ENCODE results near the gene AKR1C2.
"Not testable (repeated sequence)": the region's sequence is repeated elsewhere in the genome, so short reads cannot be mapped to it uniquely, and the experiment has no call there.

Gene AKR1C2

DNA sequence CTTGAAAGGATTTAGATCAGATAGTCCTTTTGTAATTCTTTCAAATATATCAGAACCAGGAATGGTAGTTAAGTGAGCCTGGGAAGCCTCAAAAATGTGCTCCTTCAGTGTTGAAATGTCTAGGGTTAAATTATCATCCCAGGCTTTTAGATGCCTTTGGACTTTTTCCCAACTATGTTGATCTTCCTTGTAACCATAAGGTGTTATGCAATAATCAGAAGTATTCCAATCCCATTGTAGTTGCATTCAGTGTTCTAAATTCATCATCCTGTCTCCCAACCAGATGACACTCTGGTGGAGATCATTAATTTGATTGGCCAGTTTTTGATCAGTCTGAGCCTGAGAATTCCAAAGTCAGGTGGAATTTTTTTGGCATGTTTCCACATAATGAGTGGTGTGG lies 35.1 kb upstream of the AKR1C2 start:
- Histone ChIP-seq H3K27me3 (ENCODE audit: insufficient read depth, low read length) (no peaks in the 10 kb centered on the region), H3K9ac (ENCODE audit: low read depth, low read length) (no peak overlapping the region), H3K4me1 (ENCODE audit: insufficient read depth, low read length) (peaks cover 5% of the 10 kb centered on the region; the same call in 1 of the 2 replicates), H3K4me3 (ENCODE audit: low read length) (no peak overlapping the region), H3K27ac (ENCODE audit: low read length) (no peak overlapping the region), H3K9me3 (ENCODE audit: insufficient read depth, low read depth, low read length) (no peaks in the 10 kb centered on the region), H3K36me3 (ENCODE audit: insufficient read depth, low read depth, low read length) (no peaks in the 10 kb centered on the region)

GRCh38 chr10:5038101-5038500 lies 34.4 kb upstream of the AKR1C2 start:
- Histone ChIP-seq H3K9me3 (ENCODE audit: insufficient read depth, low read depth, low read length) (no peaks in the 10 kb centered on the region), H3K27ac (ENCODE audit: low read length) (no peak overlapping the region), H3K4me3 (ENCODE audit: low read length) (no peak overlapping the region), H3K9ac (ENCODE audit: low read depth, low read length) (no peak overlapping the region), H3K36me3 (ENCODE audit: insufficient read depth, low read depth, low read length) (no peaks in the 10 kb centered on the region), H3K27me3 (ENCODE audit: insufficient read depth, low read length) (no peaks in the 10 kb centered on the region), H3K4me1 (ENCODE audit: insufficient read depth, low read length) (peaks cover 5% of the 10 kb centered on the region; the same call in 1 of the 2 replicates)

GRCh38 chr10:5036511-5036910 lies 32.9 kb upstream of the AKR1C2 start:
- Histone ChIP-seq H3K36me3 (ENCODE audit: insufficient read depth, low read depth, low read length) (no peaks in the 10 kb centered on the region), H3K4me3 (ENCODE audit: low read length) (no peak overlapping the region), H3K4me1 (ENCODE audit: insufficient read depth, low read length) (peaks cover 5% of the 10 kb centered on the region; the same call in 1 of the 2 replicates), H3K9ac (ENCODE audit: low read depth, low read length) (no peak overlapping the region), H3K9me3 (ENCODE audit: insufficient read depth, low read depth, low read length) (no peaks in the 10 kb centered on the region), H3K27ac (ENCODE audit: low read length) (no peak overlapping the region), H3K27me3 (ENCODE audit: insufficient read depth, low read length) (no peaks in the 10 kb centered on the region)

DNA sequence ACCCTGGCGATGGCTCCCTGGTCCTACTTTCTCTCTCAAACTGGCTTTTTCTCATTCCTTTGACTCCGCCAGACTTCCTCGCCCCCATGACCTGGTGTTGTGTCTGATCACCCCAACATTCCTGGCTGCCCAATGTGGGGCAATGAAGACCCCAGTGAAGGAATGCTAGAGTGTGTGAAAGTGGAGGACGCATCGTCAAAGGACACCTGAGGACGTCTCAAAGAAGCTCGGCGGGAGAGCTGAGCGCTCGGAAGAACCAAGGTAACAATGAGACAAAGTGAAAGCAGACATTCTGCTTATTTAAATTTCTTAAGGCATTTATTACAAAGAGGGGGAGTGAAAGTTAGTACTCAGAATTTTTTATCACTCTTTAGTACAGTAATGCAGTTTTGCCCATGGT lies 31.7 kb upstream of the AKR1C2 start:
- H3K9me3 ChIP-seq (ENCODE audit: insufficient read depth, low read depth, low read length) = no peaks in the 10 kb centered on the region
- no peaks in the 10 kb centered on the region for H3K36me3 ChIP-seq (ENCODE audit: insufficient read depth, low read depth, low read length)
- no peak overlapping the region for H3K27ac ChIP-seq (ENCODE audit: low read length)
- H3K4me1 ChIP-seq (ENCODE audit: insufficient read depth, low read length) = peaks cover 5% of the 10 kb centered on the region; the same call in 1 of the 2 replicates
- H3K4me3 ChIP-seq (ENCODE audit: low read length) = peak overlapping the region; percentile 13; the same call in 1 of the 2 replicates
- H3K9ac ChIP-seq (ENCODE audit: low read depth, low read length) = no peak overlapping the region
- no peaks in the 10 kb centered on the region for H3K27me3 ChIP-seq (ENCODE audit: insufficient read depth, low read length)

- Histone ChIP-seq H3K4me1 (ENCODE audit: insufficient read depth, low read length) (peaks cover 5% of the 10 kb centered on the region; the same call in 1 of the 2 replicates), H3K9me3 (ENCODE audit: insufficient read depth, low read depth, low read length) (no peaks in the 10 kb centered on the region), H3K36me3 (ENCODE audit: insufficient read depth, low read depth, low read length) (no peaks in the 10 kb centered on the region), H3K27me3 (ENCODE audit: insufficient read depth, low read length) (no peaks in the 10 kb centered on the region), H3K9ac (ENCODE audit: low read depth, low read length) (no peak overlapping the region), H3K27ac (ENCODE audit: low read length) (no peak overlapping the region), H3K4me3 (ENCODE audit: low read length) (no peak overlapping the region)
These were observed 30.9 kb upstream of the AKR1C2 start for GRCh38 chr10:5034588-5034987.

DNA sequence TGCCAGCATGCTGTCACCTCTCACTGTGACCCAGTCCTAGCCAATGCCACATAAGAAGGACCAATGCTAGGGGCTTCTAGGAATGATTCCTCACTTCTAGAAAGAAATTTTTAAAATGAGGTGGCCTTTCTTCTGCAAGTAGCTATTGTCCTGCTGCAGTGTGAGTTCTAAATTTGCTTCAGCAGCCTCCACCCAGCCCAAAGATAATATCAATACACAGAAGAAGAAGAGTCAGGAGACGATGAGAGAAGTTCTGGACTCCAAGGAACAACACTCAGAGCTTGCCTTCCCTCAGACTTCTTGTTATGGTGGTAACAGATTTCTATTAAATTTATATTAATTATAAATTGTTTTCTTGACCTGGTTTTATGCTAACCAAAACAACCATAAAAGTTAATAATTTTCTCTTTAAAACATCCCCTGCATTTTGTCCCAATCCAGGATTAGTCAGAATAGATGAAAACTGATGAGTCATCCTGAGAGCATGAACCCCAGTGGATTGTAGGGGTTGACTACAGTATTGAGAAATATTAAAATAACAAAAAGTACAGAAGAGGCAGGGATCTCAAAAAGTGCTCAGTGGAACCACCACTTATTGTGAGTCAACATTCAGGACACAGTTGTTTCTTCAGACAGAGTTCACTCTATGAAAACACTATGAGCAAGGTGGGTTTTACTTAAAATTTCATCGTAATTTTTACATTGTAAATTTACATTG lies 29.6 kb upstream of the AKR1C2 start:
- no peak overlapping the region for H3K27ac ChIP-seq (ENCODE audit: low read length)
- H3K4me3 ChIP-seq (ENCODE audit: low read length) = no peak overlapping the region
- peaks cover 5% of the 10 kb centered on the region; the same call in 1 of the 2 replicates for H3K4me1 ChIP-seq (ENCODE audit: insufficient read depth, low read length)
- H3K9me3 ChIP-seq (ENCODE audit: insufficient read depth, low read depth, low read length) = no peaks in the 10 kb centered on the region
- no peaks in the 10 kb centered on the region for H3K36me3 ChIP-seq (ENCODE audit: insufficient read depth, low read depth, low read length)
- no peaks in the 10 kb centered on the region for H3K27me3 ChIP-seq (ENCODE audit: insufficient read depth, low read length)
- no peak overlapping the region for H3K9ac ChIP-seq (ENCODE audit: low read depth, low read length)

- H3K27me3 ChIP-seq (ENCODE audit: insufficient read depth, low read length); H3K9me3 ChIP-seq (ENCODE audit: insufficient read depth, low read depth, low read length); H3K4me3 ChIP-seq (ENCODE audit: low read length); H3K27ac ChIP-seq (ENCODE audit: low read length); H3K9ac ChIP-seq (ENCODE audit: low read depth, low read length); H3K36me3 ChIP-seq (ENCODE audit: insufficient read depth, low read depth, low read length); H3K4me1 ChIP-seq (ENCODE audit: insufficient read depth, low read length): not testable (repeated sequence)
These were observed 28.8 kb upstream of the AKR1C2 start for GRCh38 chr10:5032444-5032843.

DNA sequence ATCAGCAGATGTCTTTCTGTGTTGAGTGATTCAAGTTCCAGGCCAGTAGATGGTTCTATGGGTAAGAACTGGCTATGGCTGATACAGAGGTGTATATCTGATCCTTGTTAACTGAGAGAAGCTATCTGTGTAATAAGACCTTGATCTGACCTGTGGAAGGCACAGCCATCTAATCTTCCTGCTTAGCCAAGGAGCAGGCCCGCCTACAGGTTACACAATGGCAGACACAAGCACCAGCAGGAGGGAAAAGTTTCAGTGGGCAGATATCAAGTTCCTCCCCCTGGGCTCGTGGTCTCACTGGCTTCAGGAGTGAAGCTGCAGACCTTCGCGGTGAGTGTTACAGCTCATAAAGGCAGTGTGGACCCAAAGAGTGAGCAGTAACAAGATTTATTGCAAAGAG lies 27.9 kb upstream of the AKR1C2 start:
- not testable (repeated sequence) for H3K9me3 ChIP-seq (ENCODE audit: insufficient read depth, low read depth, low read length); H3K9ac ChIP-seq (ENCODE audit: low read depth, low read length)

DNA sequence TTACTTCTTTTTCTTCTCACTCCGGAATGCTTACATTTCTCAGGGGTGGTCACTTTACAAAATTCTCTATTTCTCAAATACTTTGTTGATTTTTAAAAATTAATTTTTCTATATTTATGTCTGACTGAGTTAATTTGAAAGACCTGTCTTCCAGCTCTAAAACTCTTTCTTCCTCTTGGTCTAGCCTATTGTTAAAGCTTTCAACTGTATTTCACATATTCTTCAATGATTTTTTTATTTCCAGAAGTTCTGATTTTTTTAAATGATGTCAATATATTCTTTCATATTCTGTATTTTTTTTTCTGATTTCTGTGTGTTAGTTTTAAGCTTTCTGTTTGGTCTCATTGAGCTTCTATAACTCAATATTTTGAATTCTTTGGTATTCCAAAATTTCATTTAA lies 27.3 kb upstream of the AKR1C2 start:
- H3K27me3 ChIP-seq (ENCODE audit: insufficient read depth, low read length) = no peaks in the 10 kb centered on the region
- H3K4me1 ChIP-seq (ENCODE audit: insufficient read depth, low read length) = peaks cover 5% of the 10 kb centered on the region; the same call in 1 of the 2 replicates
- no peak overlapping the region for H3K27ac ChIP-seq (ENCODE audit: low read length)
- H3K36me3 ChIP-seq (ENCODE audit: insufficient read depth, low read depth, low read length) = no peaks in the 10 kb centered on the region
- H3K4me3 ChIP-seq (ENCODE audit: low read length) = no peak overlapping the region
- H3K9me3 ChIP-seq (ENCODE audit: insufficient read depth, low read depth, low read length) = no peaks in the 10 kb centered on the region
- no peak overlapping the region for H3K9ac ChIP-seq (ENCODE audit: low read depth, low read length)

More for the DNA sequence above, 27.9 kb upstream of the AKR1C2 start:
- not testable (repeated sequence) for H3K4me1 ChIP-seq (ENCODE audit: insufficient read depth, low read length); H3K27ac ChIP-seq (ENCODE audit: low read length); H3K36me3 ChIP-seq (ENCODE audit: insufficient read depth, low read depth, low read length); H3K27me3 ChIP-seq (ENCODE audit: insufficient read depth, low read length); H3K4me3 ChIP-seq (ENCODE audit: low read length)

GRCh38 chr10:5025461-5025881 lies 21.8 kb upstream of the AKR1C2 start:
- H3K27me3 ChIP-seq (ENCODE audit: insufficient read depth, low read length); H3K4me3 ChIP-seq (ENCODE audit: low read length); H3K27ac ChIP-seq (ENCODE audit: low read length); H3K9ac ChIP-seq (ENCODE audit: low read depth, low read length); H3K36me3 ChIP-seq (ENCODE audit: insufficient read depth, low read depth, low read length); H3K9me3 ChIP-seq (ENCODE audit: insufficient read depth, low read depth, low read length); H3K4me1 ChIP-seq (ENCODE audit: insufficient read depth, low read length): not testable (repeated sequence)

DNA sequence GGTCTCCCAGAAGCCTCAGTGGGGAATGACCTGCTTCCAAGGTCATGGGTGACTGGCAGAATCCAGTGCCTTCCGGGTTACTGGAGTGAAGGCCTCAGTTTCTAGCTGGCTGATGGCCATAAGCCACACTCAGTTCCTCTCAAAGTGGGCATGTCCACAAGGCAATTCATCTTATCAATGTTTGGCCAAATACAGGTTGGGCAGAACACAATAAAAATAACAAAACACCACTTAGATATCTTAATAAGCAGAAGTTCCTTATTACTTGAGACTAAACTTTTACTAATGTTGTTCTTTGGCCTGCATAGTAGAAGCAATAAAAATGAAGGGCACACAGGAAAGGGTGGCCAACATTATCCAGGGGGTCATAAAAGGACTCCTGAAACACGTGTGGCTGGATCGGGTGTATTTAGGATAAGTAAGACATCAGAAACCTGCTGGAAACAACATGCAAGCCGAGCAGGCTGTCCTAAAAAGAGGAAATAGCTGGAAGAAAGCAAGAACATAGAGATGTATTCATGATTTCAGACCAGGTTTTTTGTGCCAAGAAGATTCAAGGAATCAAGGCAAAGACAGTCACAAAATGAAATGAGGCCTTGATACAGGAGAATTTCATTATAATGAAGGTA lies 19.6 kb upstream of the AKR1C2 start:
- H3K4me3 ChIP-seq (ENCODE audit: low read length) = no peak overlapping the region
- H3K4me1 ChIP-seq (ENCODE audit: insufficient read depth, low read length) = peaks cover 5% of the 10 kb centered on the region; the same call in 1 of the 2 replicates
- H3K27me3 ChIP-seq (ENCODE audit: insufficient read depth, low read length) = no peaks in the 10 kb centered on the region
- H3K27ac ChIP-seq (ENCODE audit: low read length) = no peak overlapping the region
- no peak overlapping the region for H3K9ac ChIP-seq (ENCODE audit: low read depth, low read length)
- H3K9me3 ChIP-seq (ENCODE audit: insufficient read depth, low read depth, low read length) = no peaks in the 10 kb centered on the region
- H3K36me3 ChIP-seq (ENCODE audit: insufficient read depth, low read depth, low read length) = no peaks in the 10 kb centered on the region

DNA sequence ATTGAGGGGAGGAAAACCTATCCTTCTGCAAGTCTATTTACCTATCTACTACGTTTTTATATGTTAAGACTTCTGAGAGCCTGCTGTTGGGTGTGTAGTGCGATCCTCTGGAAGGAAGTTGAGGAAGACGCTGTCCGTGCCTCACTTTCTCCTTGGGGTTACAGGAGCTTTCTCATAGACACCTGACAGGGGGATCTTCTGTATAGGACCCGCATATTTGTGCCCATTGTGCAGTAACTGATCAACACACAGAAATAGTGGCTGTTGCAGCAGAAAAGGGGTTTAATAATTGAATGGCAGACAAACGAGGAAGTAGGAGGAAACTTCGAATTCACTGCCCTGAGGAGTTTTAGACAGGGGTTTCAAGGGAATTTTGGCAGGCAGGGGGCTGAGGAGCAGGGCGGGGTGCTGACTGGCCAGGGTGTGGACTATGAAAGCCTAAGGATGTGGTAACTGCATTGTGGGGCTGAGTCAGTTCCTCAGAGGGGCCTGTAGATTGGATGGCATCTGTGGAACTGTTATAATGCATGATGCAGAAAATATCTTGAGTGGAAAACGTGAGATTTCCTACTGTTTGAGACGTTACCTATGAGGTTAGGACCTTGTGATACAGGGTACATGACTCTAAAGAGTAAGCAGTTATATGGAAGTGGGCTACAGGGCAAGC lies 18.1 kb upstream of the AKR1C2 start:
- H3K4me3 ChIP-seq (ENCODE audit: low read length); H3K9ac ChIP-seq (ENCODE audit: low read depth, low read length); H3K27ac ChIP-seq (ENCODE audit: low read length); H3K9me3 ChIP-seq (ENCODE audit: insufficient read depth, low read depth, low read length); H3K27me3 ChIP-seq (ENCODE audit: insufficient read depth, low read length); H3K36me3 ChIP-seq (ENCODE audit: insufficient read depth, low read depth, low read length): not testable (repeated sequence)
- peaks cover 11% of the 10 kb centered on the region; the same call in 1 of the 2 replicates for H3K4me1 ChIP-seq (ENCODE audit: insufficient read depth, low read length)

Measured in iPS-20b (cell line).